Amniotic stem cell (primary cell): ENCODE results near the gene SLC35E1.
"Not testable (repeated sequence)": the region's sequence is repeated elsewhere in the genome, so short reads cannot be mapped to it uniquely, and the experiment has no call there.

Experiments used
- DNase-seq: peaks from one replicate; lab custom pipeline; 2025; lab: John Stamatoyannopoulos, UW

The SLC35E1 gene

DNA sequence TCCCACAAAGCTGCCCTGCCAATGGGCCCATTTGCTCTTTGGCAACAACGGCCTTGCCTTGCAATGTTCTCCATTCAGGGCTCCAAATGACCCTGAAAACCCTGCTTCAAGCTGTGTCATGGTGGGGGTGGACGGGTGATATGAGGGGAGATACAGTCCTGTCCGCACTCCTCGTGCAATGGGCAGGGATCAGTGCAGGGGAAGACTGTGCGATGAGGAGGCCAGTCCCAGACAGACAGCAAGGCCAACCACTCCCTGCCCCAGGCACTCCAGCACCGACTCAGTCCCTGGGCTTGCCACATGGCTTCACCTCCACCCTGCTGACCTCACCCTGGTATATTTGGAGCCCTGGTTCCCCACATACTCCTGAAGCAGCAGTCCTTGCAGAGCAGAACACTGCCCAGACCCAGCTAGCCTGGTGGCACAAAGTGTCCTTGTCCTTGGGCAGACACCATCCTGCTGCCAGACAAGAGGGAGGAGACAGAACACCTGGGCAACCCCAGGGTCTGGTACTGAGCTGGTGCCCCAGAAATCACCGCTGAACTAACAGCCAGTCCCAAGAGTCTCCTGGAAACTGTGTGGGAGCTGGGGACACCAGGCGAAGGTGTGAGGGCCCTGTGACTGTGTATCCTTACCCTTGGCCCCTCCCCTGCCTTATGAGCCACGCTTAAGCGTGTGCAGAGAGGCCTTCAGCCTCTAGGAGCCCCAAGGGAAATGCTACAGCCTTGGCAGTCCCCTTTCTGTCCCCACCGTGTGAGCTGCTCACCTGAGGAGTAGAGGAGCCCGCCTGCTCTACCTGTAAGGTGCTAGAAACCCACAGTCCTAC, 9.1 kb upstream of the SLC35E1 start:
- no peak for DNase-seq

DNA sequence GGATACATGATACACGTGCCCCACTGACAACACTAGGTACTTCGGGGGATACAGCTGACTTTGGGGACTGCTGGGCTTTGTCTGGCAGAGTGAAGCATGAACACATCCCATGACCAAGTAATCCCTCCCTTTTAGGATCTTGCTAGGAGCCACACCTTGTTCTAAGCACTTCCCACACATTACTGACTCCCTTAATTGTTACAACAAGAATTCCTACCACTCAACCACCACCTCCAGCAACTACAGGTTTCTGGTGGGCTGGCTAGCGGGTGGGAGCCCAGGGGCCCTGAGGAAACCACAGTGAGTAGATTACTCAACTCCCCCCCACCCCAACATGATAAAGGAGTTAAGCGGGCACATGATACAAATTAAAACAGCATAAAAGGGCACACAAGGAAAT, 7.2 kb upstream of the SLC35E1 start:
- DNase-seq: no peak

DNA sequence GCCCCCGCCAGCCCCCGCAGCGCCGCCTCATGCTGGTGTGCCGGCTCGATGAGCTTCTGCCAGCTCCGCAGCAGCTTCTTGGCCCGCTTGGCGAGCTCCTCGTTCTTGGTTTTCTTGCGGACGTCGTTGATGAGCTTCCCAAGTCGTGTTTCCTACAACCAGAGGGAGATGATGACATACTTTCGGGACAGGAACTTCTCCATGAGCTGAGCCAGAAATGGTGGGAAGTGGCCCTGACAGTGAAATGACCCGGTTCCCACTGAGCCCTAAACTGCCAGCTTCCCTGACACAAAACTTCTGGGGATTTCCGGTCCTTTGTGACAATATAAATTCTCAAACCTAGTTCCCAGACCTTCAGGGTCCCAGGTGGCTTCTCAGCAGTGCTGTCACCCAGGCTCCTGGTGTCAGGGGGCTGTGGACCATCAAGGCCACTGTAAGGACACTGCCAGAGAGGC, 5.3 kb upstream of the SLC35E1 start:
- DNase-seq: no peak

DNA sequence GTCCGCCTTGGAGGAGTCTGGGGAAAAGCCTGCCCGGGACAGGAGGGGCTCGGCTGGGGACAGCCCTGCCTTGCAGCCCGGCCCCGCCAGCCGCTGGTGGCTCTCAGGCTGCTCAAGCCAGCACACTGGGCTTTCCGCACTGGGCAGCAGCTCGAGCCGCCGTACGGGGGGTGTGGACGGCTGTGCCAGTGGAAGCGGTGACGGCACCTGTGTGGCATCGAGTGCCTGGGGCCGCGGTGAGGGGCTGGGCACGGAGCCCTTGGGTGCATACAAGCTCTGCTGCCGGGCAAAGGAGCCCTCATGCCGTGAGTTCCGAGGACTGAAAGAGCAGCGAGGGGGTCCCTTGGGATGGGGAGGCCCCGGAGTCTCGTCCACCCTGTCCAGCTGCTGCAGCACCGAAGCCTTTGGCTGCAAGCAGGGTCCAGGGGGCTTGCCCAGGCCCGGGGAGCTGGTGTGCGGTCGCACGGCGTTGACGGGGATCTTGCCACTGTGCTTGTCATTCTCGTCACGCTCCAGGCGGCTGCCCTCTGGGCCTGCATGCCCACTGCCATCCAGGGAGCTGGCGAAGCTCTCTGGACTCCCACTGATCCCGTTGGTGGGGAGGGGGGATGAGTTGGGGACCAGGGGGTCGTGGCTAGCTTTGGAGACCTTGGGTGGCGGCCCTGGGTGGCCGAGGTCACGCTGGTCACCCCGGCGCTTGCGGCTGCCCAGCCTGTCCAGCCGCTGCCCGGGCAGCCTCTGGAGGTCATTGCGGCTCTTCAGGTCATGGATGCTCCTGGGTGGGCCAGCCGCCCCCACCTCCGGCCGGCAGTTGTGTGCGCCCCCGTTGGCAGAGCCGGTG, 4.7 kb upstream of the SLC35E1 start:
- DNase-seq: no peak

DNA sequence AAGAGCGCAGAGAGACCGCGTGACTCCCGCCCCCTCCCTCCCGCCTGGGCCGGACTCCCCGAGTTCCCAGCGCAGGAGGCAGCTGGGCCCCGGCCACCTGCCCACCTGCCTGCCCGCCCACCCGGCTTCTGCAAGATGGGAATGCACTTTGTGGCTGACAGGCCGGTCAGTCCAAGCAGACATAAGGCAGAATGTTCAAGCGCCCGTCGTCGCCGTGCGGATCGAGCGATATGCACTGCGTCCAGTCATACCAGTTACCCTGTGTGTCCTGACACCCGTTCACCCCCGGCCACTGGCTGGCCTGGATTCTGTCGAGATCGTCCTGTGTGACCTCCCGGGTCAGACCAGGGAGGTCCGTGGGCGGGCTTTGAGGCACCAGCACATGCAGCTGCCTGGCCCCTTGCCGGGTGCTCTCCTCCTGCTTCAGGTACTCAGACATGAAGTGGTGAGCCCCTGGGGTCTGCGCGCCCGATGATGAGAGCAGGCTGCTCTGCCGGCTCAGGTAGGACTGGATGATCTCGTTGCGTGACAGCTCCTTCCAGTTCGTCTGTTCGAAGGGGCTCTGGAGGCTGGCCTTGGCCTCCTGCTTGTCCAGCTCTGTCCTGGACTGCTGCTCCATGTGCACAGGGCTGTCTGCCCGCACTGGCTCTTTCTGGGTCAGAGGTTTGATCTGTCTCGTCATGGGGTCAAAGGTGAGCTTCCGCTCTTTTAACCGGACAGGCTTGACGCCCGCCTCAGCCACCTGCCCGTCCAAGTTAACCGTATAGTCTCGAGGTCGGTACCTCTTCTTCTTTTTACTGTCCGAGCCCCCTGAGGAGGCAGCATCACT, 3.9 kb upstream of the SLC35E1 start:
- no peak for DNase-seq

DNA sequence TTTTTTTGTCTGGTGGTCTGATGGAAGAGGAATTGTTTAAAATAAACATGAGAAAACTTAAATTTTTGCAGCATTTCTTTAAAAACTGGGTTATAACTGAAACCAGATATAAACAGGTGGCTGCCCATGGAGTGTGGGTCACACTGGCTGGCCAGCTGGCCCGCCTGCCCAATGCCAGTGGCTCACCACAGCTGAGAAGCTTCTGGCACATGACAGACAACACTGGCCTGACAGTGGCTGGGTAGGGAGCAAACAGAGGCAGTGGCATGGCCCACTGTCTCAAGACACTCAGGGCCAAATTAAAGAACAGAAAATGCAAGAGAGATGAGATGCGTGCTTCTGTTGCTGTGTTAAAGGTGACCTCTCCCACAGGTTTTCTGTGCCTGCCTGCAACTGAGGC, 3.1 kb upstream of the SLC35E1 start:
- no peak for DNase-seq

DNA sequence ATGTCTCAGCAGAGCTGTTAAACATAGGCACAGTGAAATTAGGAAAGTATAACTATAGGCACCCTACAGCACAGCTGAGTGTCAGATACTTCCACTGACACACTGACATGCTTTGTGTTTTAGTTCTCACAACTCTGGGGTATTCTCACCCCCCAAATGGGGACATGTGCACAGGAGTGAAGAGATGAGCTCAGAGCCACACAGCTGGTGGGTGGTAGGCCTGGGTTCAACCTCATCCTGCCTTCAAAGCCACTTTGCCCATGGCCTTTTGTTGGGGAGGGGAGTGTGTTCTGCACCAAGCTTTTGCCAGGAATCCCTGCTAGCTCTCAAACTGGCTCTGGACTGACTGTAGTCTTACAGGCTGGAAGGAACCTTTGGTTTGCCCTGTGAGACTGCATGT, 1.7 kb upstream of the SLC35E1 start:
- DNase-seq: no peak

DNA sequence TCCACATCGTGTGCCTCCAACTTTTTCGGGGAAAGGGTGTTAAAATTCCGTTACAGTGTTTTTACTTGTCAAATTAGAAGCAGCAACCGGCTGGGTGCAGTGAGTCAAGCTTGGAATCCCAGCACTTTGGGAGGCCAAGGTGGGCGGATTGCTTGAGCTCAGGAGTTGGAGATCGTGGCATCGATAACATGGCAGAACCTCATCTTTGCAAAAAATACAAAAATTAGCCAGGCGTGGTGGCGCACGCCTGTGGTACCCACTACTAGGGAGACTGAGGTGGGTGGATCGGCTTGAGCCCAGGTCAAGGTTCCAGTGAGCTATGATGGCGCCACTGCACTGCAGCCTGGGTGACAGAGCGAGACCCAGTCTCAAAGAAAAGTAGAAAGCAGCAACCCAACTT, 1.1 kb upstream of the SLC35E1 start:
- no peak for DNase-seq

DNA sequence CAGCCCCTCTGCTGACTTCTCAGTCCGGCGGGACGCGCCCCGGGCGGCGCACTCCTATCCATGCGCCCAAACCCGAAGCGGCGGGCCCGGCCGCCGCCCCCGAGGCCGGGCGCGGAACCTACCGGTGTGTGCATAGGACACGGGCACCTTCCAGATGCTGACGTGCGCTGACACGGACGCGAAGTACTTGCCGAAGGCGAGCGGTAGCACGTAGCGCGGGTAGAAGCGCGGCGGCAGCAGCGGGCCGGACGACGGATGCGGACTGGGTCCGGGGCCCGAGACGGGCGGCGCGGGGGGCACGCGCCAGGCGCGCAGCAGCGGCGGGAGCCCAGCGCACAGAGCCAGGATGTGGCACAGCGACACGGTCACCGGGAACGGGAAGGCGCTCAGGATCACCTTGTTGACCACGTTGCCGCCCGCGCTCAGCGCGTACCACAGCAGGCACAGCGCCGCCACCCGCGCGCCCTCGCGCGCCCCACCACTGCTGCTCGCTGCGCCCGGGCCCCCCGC, 338 bp downstream of the SLC35E1 start:
- DNase-seq: no peak

DNA sequence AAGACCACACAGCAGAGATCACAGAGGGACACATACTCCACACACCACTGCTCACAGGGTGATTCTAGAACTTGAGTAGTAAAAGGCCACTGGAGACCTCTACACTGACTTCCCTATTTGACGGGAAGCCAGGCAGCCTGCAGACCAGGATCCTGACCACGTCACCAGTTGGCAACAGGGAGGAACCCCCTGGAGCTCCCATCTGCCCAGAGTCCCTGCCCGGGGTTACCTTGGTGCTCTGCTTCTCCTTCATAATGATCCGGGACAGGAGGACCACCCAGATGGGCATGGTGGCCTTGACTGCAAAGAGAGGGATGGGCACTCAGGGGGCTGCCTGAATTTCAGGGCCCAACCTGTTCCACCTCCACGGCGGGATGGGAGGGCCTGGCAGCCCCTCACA, 932 bp downstream of the SLC35E1 start:
- no peak for DNase-seq

DNA sequence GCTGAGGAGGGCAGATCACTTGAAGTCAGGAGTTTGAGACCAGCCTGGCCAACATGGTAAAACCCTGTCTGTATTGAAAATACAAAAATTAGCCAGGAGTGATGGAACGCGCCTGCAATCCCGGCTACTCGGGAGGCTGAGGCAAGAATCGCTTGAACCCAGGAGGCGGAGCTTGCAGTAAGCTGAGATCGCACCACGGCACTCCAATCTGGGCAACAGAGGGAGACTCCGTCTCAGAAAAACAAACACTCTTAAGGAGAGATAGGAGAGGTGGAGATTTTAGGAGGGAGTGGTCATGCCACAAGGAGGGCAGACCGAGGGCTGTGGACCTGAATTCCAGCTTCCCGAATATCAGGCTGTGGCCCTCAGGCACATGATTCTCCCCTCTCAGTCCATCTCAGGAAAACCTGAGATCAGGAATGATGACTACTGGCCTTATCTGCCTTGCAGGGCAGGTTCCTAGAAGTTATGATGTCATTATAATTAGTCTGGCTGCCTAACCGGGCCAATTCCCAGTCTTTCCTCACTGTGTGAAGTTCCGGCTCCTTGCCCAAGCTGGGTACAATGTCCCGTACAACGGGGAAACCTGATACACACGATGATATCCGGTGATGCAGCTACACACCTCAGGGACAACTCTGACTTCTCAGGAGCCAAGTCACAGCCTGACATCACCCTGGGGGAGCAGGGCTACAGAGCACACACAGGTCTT, 2.5 kb downstream of the SLC35E1 start:
- no peak for DNase-seq

DNA sequence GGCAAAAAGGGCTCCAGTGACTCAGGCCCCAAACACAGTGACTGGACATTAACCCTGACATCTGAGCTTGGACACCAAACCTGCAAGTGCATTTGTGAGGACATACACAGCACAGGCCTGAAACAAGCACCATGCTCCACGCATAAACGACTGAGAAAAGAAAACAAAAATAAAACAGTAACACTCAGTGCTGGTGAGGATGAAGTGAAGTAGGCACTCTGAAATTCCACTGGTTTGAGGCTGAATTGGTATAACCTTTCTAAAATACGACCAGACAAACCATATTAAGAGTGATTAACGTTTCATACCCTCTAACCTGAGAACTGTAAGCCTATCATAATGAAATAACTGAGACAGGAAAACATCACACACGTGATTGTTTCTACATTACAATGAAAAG, 5.5 kb downstream of the SLC35E1 start:
- DNase-seq: no peak

DNA sequence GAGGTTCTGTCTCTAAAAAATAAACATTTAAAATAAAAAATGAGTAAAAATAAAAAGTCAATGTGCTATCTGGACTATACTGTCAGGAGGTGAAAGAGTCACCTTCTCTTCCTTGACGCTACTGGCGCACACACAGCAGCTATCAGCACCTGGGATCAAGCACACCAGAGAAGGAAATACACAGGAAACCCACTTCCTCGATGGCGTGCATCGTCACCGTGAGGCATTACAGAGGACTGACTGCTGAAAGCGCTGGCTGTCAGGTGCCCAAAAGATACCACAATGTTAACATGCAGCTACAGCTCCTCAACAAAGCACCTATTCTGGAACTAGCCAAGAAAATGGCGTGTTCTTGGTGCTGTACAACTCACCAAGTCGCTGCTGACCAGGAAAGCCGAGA, 6.1 kb downstream of the SLC35E1 start:
- DNase-seq: no peak

DNA sequence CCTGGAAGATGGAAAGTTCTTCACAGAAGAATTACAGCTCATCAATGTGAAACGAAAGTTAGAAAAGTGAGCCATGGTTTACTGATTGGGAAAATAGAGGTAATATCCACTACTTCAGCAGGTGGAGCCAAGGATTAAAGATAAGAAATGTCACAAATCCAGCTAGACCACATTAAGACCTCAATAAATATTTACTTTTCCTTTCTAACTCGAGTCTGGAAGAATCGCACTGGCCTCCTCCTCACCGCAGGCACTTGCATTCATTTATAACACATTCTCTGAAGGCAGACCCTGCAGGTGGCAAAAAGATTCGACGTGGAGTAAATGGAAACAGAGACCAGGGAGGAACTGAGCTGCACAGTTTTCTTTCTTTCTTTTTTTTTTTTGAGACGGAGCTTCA, 7.4 kb downstream of the SLC35E1 start:
- DNase-seq: no peak

DNA sequence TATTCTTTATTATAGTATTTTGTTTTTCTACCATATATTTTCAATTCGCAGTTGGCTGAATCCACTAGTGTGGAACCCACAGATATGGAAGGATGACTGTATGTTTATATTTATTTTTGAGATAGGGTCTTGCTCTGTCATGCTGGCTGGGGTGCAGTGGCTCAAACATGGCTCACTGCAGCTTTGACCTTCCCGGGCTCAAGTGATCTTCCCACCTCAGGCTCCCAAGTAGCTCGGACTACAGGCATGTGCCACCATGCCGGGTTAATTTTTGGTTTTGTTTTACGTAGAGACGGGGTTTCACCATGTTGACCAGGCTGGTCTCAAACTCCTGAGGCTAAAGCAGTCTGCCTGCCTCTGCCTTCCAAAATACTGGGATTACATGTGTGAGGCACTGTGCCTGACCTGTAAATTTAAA, 9.6 kb downstream of the SLC35E1 start:
- DNase-seq: no peak

DNA sequence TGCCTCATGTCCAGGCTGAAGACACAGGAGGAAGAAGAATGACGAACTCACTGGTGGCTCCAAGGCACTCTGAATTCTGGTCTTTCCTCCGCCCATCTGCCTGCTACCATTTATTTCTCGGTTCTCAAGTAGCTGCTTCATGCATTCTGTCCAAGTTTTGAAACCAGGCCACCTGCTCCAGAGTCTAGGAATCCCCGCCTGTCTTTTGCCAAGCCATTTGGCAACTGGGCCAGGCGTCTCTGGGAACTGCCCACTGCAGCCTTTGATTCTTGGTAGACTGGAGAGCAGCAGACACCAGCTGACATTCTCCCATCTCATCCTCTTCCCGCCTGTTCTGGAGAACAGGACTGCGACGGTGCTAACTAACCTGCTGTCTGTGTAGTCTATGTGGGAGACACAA, 10.8 kb downstream of the SLC35E1 start:
- no peak for DNase-seq

DNA sequence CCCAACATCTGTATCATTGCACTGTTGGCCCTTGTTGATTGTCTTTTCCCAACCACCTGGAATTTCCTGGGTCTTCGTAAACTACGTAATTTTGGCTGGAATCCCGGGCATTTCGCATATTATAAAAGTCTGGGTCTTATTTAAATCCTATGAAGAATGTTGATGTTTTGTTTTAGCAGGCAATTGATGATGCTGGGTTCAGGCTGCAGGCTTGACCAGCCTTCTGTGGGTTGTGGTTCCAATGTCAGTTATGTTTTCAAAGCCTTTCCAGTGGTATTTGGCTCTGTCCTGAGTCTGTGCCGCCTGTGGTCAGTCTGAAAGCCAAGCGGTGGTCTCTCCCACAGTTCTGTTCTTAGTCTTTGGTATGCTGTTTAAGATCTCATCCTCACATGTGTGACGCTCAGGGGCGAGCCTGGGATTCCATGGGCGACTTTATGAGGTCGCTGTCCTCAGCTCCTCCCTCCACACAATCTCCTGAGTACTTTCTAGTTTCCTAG, 12.4 kb downstream of the SLC35E1 start:
- no peak for DNase-seq

DNA sequence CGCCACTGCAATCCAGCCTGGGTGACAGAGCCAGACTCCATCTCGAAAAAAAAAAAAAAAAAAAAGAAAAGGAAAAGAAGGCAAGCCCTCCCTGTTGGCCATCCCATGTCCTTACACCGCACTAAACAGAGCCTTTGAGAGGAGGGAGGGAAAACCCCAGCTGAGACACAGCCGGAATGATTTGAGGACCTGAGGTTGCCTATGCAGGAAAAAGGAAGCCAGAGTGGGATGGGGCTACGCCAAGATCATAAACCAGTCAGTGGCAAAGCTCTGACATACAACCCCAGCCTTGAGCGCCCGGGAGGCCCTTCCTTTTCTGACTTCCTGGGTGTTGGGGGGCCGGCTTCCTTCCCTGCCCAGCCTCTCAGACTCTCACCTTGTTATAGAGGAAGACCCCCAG, 17.4 kb downstream of the SLC35E1 start:
- no peak for DNase-seq

DNA sequence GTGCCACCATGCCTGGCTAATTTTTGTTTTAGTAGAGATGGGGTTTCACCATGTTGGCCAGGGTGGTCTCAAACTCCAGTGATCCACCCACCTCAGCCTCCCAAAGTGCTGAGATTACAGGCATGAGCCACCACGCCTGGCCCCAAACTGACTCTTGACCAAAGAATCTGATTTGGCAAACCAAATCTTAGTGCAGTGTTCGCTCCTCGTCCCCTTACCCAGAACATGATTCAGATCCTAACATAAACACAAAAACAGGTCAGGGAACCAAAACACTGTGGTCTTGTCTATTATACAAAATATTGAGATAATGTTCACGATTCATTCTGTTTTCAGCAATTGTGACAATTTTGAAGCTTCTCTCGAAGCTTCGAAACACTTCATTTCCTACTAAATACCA, 20.3 kb downstream of the SLC35E1 start:
- DNase-seq: not testable (repeated sequence)

DNA sequence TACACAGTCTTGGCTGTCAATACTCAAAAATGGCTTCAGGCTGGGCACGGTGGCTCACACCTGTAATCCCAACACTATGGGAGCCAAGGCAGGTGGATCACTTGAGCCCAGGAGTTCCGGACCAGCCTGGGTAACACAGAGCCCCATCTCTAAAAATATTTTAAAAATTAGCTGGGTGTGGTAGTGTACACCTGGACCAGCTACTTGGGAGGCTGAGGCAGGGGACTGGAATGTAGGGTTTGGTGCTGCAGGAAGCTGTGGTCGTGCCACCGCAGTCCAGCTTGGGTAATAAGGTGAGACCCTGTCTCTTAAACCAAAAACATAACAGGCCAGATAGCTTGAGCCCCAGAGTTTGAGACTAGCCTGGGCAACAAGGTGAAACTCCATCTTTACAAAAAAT, 23.3 kb downstream of the SLC35E1 start:
- no peak for DNase-seq

DNA sequence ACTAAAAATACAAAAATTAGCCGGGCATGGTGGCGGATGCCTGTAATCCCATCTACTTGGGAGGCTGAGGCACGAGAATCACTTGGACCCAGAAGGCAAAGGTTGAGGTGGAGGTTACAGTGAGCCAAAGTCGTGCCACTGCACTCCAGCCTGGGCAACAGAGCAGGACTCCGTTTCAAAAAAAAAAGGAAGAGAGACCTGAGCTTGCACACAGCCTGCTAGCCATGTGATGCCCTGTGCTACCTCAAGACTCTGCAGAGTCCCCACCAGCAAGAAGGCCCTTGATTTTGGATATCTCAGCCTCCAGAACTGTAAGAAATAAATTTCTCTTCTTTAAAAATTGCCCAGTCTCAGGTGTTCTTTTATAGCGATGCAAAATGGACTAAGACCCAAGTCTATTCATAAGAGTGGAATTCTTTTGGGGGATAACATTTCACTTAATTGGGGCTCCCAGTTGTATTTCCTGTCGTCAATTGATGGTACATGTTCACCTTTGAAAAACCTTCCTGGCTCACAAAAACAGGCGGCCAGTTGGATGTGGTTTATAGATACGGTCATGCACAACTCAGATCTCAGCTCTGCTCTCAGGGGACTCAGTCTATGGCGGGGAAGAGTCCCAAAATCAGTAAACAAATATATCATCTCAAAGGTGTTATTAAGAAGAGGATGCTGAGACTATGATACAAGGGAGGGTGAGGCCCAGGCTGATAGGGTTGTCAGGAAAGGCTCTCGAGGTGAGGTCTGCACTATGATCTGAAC, 27.6 kb downstream of the SLC35E1 start:
- no peak for DNase-seq
